Heart left ventricle (tissue), 16 donors: Measurements from ENCODE around the gene ARHGAP20. TPM values are rescaled to one million over a fixed set of nuclear protein-coding genes. Genes with fewer than 3 reads are reported as not detected.
A peak's percentile ranks its signal among the peaks of the same experiment; 100 is the strongest.

Experiments
- ATAC-seq, 4 donors: fragments of 200-7000 bp; cut with Tn5 transposase; one replicate each; pipeline ENCODE4 v1.9.1; 2020 to 2022; ENCODE audit warnings: moderate library complexity in 4 of 4, mild to moderate bottlenecking in 3 of 4, moderate number of reproducible peaks in 1 of 4
- DNase-seq, 5 donors: peaks; one replicate each; pipeline ENCODE4 v3.0.0-alpha.2; 2020
- H3K27ac ChIP-seq, 12 donors: fragments of 200-600 bp; sonication (generic) in 4 of 12; one replicate each; pipeline versions ENCODE4 v1.5.0 to v1.8.0; 2016 to 2022; ENCODE audit warnings: mild to moderate bottlenecking in 2 of 12
- H3K27me3 ChIP-seq, 9 donors: fragments of 200-600 bp; sonication (generic) in 2 of 9; one replicate each; pipeline versions ENCODE4 v1.5.1 to v1.8.0; 2016 to 2022; ENCODE audit warnings: mild to moderate bottlenecking in 3 of 9
- H3K36me3 ChIP-seq, 9 donors: fragments of 200-600 bp; sonication (generic) in 2 of 9; one replicate each; pipeline versions ENCODE4 v1.5.0 to v1.8.0; 2018 to 2022; ENCODE audit warnings: mild to moderate bottlenecking in 2 of 9
- H3K4me1 ChIP-seq, 12 donors: fragments of 200-600 bp; sonication (generic) in 4 of 12; one replicate each; pipeline versions ENCODE4 v1.5.0 to v1.8.0; 2016 to 2022; ENCODE audit warnings: mild to moderate bottlenecking in 3 of 12
- H3K4me3 ChIP-seq, 12 donors: fragments of 200-600 bp; sonication (generic) in 4 of 12; one replicate each; pipeline versions ENCODE4 v1.5.0 to v1.8.0; 2017 to 2022; ENCODE audit warnings: mild to moderate bottlenecking in 9 of 12, moderate library complexity in 4 of 12
- H3K9me3 ChIP-seq, 12 donors: fragments of 200-600 bp; sonication (generic) in 4 of 12; one replicate each; pipeline versions ENCODE4 v1.5.0 to v1.8.0; 2016 to 2022; ENCODE audit warnings: mild to moderate bottlenecking in 1 of 12
- CTCF ChIP-seq, 12 donors: fragments of 200-600 bp; sonication (generic) in 4 of 12; IDR thresholded peaks; one replicate each; pipeline versions ENCODE4 v1.5.0 to v1.8.0; 2018 to 2022; ENCODE audit warnings: antibody characterized with exemption in 12 of 12, mild to moderate bottlenecking in 5 of 12
- POLR2A ChIP-seq, 2 donors: fragments of 450-650 bp; IDR thresholded peaks; one replicate each; pipeline ENCODE4 v1.6.1; 2017; ENCODE audit warnings: antibody characterized with exemption in 2 of 2, mild to moderate bottlenecking in 2 of 2, moderate library complexity in 2 of 2
- WGBS, 4 donors: extraction: QIAGEN DNeasy Blood & Tissue Kit in 2 of 4; methylation state at CpG; one replicate each; pipeline versions ENCODE4 v1.1.5 to v1.1.7; 2013 to 2018; 5-methylcytosine and 5-hydroxymethylcytosine counted together
- intact Hi-C, 10 donors: fragments of 100-400 bp; cut with DNase I; formaldehyde crosslinking; loops; one replicate each; pipeline versions ENCODE4 v1.11.1 to v1.14.2; 2022
- polyA plus RNA-seq, 2 donors: library from polyadenylated mRNA; stranded (reverse); fragments of 200-250 nt; gene quantifications; one replicate each; pipeline ENCODE4 v1.2.3, GENCODE V29; 2013
- total RNA-seq, 9 donors: library from RNA; depleted of rRNA in 2 of 9; stranded (reverse); fragments of >200 nt in 2 of 9; fragmentation: NEBNext Ultra II Directional in 3 of 9; extraction: Animal tissue kit (Norgen Biotek cat#: 25700) in 3 of 9; gene quantifications; one replicate each; pipeline versions ENCODE4 v1.1.0 to v1.2.4, GENCODE V29; 2016 to 2023
- donor health status: ischemic (EF 13 %, LVEDD 7.1; RV severe dilation, severe dysfunction).
- donor health status: healthy with polysubstance abuse.
- donor health status: DM: no; HTN: yes; CAD: no.
- donor health status: DM: no; HTN: no; CAD: no.
- donor health status: ischemic (EF 25% LVEDD 6.9; RV normal size, moderate dysfunction).
- donor health status: ischemic (EF 25% LVEDD 5.7; RV mildly dilated, moderate dysfunction).
- donor health status: healthy.
- donor health status: DM: yes; HTN: yes; CAD: no.
- donor health status: ischemic (EF 35%, LVEDD 5.7; RV mildly dilated, moderate dysfunction).
- donor health status: nonischemic (EF 11% LVEDD 7.7; RV severe dilation, severe dysfunction).
- donor health status: DM: yes; HTN: yes; CAD: no.
- donor health status: PGD.
- donor health status: ischemic (EF 29% LVEDD 5.4; RV normal size, mild dysfunction).
- donor health status: nonischemic (EF 23%, LVEDD 6.1; RV moderate dilation, normal function).

The ARHGAP20 gene
- total and polyA plus RNA-seq, 11 donors, result 0.05 to 2.1 (median 0.28) TPM

- peak overlapping the region; percentile 37 to 65 (median 59) for H3K4me3 ChIP-seq
- DNase-seq, result peak; percentile 15 to 45 (median 24)
- WGBS, 4 donors, result 6 to 9% (median 8%) methylated on average over 32 to 33 of the region's 33 CpGs
- H3K4me1 ChIP-seq, result peaks cover 0 to 29% (median 14%) of the 10 kb centered on the region in 12 donors
- TF ChIP-seq POLR2A (IDR thresholded peaks at IDR 0.05) (no peak), CTCF (IDR thresholded peaks at IDR 0.05) (no peak)
- H3K9me3 ChIP-seq, result no peaks in the 10 kb centered on the region
- H3K27ac ChIP-seq, result no peak overlapping the region
- ATAC-seq, result no peak
- intact Hi-C loops, result loop anchor here in 4 of 10 donors (5.0 to 10.0 kb wide), 2 partner anchors 521 to 524 kb away; no protein-coding TSS in a partner anchor
- H3K27me3 ChIP-seq, result peaks cover 3 to 59% (median 26%) of the 10 kb centered on the region in 9 donors
- no peaks in the 10 kb centered on the region for H3K36me3 ChIP-seq
Observed at GRCh38 chr11:110710628-110711381, 1.4 kb downstream of the ARHGAP20 start.

DNA sequence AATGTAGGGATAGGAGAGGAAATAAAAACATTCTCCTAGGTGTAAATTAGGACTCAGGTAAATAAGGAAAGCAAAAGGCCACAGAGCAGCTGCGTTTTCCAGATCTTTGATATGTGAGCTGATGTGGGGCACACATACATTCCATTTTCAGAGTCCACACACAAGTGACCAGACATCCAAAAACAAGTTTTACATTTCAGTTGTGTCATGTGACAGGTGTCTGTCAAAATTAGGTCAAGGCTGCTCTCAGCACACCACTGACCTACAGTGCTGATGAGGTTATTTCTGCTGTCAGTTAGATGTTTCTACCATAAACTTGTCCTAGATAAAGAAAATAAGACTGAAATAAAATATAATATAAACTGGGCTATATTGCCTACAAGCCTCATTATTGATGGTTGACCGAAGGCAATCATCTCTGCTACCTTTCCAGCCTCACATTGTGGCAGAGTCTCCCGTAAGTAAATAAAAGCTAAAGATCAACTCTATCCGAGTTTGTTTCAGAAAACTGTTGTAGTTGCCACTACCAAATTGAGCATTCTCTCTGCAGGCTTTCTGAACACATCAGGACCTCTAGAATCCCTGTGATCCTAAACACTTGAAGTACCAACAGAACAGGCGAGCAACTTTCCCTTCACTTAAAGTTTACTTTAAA is 7.9 kb downstream of the ARHGAP20 start:
- H3K4me1 ChIP-seq, result no peaks in the 10 kb centered on the region
- H3K27ac ChIP-seq, result no peak overlapping the region
- DNase-seq (no peak), ATAC-seq (no peak)
- WGBS, 4 donors, result 78 to 85% (median 81%) methylated on average over 5 of the region's 5 CpGs
- TF ChIP-seq POLR2A (IDR thresholded peaks at IDR 0.05) (no peak), CTCF (IDR thresholded peaks at IDR 0.05) (no peak)
- H3K9me3 ChIP-seq, result peaks cover 0 to 2% (median 0%) of the 10 kb centered on the region in 12 donors
- intact Hi-C loops, result no loop called here
- H3K27me3 ChIP-seq, result peaks cover 0 to 11% (median 0%) of the 10 kb centered on the region in 9 donors
- no peak overlapping the region for H3K4me3 ChIP-seq
- no peaks in the 10 kb centered on the region for H3K36me3 ChIP-seq

DNA sequence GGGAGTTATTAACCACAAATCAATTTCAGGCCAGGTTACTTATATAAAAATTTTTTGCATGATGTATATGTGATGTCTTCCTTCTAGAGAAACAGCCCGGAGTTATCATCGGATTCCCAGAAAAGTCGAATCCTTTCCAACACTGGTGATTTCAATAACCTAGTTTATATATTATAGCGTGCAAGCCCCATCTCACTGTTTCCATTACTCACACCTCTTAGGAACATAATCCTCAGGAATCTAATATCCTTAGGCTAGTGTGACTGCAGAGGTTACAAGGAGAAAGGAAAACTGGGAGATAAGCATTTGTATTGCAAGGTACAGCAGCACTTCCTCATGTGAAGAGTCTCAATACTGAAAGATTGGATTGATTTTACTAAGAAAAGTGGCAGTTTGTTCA is 20.3 kb downstream of the ARHGAP20 start:
- no peak overlapping the region for H3K27ac ChIP-seq
- TF ChIP-seq POLR2A (IDR thresholded peaks at IDR 0.05) (no peak), CTCF (IDR thresholded peaks at IDR 0.05) (no peak)
- WGBS, 4 donors, result 82 to 84% (median 82%) methylated on average over 4 of the region's 4 CpGs
- H3K4me3 ChIP-seq, result no peak overlapping the region
- intact Hi-C loops, result no loop called here
- no peak for DNase-seq
- no peaks in the 10 kb centered on the region for H3K27me3 ChIP-seq
- no peaks in the 10 kb centered on the region for H3K36me3 ChIP-seq
- no peak for ATAC-seq
- no peaks in the 10 kb centered on the region for H3K4me1 ChIP-seq
- peaks cover 0 to 7% (median 0%) of the 10 kb centered on the region in 12 donors for H3K9me3 ChIP-seq

DNA sequence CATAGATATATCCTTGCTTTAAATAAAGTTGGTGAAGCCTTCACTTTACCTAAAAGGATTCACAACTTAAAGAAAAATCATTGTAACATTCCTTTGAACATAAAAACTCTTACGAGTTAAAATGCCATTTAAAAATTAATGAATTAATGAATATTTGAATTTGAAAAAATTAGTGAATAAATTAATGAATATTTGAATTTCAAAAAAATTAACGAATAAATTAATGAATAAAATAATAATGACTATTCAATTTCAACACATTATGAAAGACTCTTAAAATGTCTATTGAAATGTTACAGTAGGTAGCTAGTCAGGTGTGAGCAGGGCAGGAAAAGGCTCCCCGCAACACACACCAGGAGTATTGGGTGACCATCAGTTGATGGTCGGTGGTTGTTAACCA is 22.9 kb downstream of the ARHGAP20 start:
- no peak for DNase-seq
- intact Hi-C loops, result no loop called here
- Histone ChIP-seq H3K4me3 (no peak overlapping the region), H3K9me3 (no peaks in the 10 kb centered on the region), H3K4me1 (no peaks in the 10 kb centered on the region), H3K36me3 (no peaks in the 10 kb centered on the region), H3K27me3 (no peaks in the 10 kb centered on the region), H3K27ac (no peak overlapping the region)
- TF ChIP-seq CTCF (IDR thresholded peaks at IDR 0.05) (no peak), POLR2A (IDR thresholded peaks at IDR 0.05) (no peak)
- no peak for ATAC-seq
- WGBS, 4 donors, result 88 to 93% (median 91%) methylated on average over 4 of the region's 4 CpGs
